Measurements from ENCODE around the gene ACTA1.
"Not testable (repeated sequence)": the region's sequence is repeated elsewhere in the genome, so short reads cannot be mapped to it uniquely, and the experiment has no call there.

ACTA1 gene

GRCh38 chr1:229438021-229438420 lies 4.1 kb upstream of the ACTA1 start:
- no peak for DNase-seq

GRCh38 chr1:229437443-229437842 lies 3.5 kb upstream of the ACTA1 start:
- no peak for DNase-seq

- DNase-seq = no peak
Measured at GRCh38 chr1:229436201-229436600, 2.3 kb upstream of the ACTA1 start.

GRCh38 chr1:229434641-229435051 lies 752 bp upstream of the ACTA1 start:
- no peak for DNase-seq

- no peak for DNase-seq
Measured at GRCh38 chr1:229433364-229434004, 410 bp downstream of the ACTA1 start.

- no peak for DNase-seq
Measured at GRCh38 chr1:229432905-229433304, 989 bp downstream of the ACTA1 start.

GRCh38 chr1:229432116-229432461 lies 1.8 kb downstream of the ACTA1 start:
- DNase-seq = no peak

GRCh38 chr1:229431284-229432115 lies 2.4 kb downstream of the ACTA1 start:
- no peak for DNase-seq

- DNase-seq = peak in 1 of 2 experiments; percentile 21
Measured at GRCh38 chr1:229430761-229431283, 3.1 kb downstream of the ACTA1 start.

- DNase-seq = no peak
Measured at GRCh38 chr1:229428256-229428655, 5.6 kb downstream of the ACTA1 start.

- no peak for DNase-seq
Measured at GRCh38 chr1:229427572-229427971, 6.3 kb downstream of the ACTA1 start.

GRCh38 chr1:229425564-229426159 lies 8.2 kb downstream of the ACTA1 start:
- DNase-seq = no peak

- no peak for DNase-seq
Measured at GRCh38 chr1:229420765-229421164, 13.1 kb downstream of the ACTA1 start.

GRCh38 chr1:229420224-229420623 lies 13.7 kb downstream of the ACTA1 start:
- DNase-seq = no peak

GRCh38 chr1:229418586-229418985 lies 15.3 kb downstream of the ACTA1 start:
- not testable (repeated sequence) for DNase-seq

- not testable (repeated sequence) for DNase-seq
Measured at GRCh38 chr1:229412810-229413209, 21.1 kb downstream of the ACTA1 start.

GRCh38 chr1:229412056-229412455 lies 21.8 kb downstream of the ACTA1 start:
- DNase-seq = no peak

GRCh38 chr1:229411434-229412055 lies 22.3 kb downstream of the ACTA1 start:
- DNase-seq = no peak

GRCh38 chr1:229410692-229411433 lies 23.0 kb downstream of the ACTA1 start:
- no peak for DNase-seq

- DNase-seq = no peak
Measured at GRCh38 chr1:229410370-229410691, 23.6 kb downstream of the ACTA1 start.

GRCh38 chr1:229409616-229410369 lies 24.1 kb downstream of the ACTA1 start:
- DNase-seq = no peak

- no peak for DNase-seq
Measured at GRCh38 chr1:229408458-229409037, 25.3 kb downstream of the ACTA1 start.
